ENCODE measurements around the gene SPECC1.

DNA sequence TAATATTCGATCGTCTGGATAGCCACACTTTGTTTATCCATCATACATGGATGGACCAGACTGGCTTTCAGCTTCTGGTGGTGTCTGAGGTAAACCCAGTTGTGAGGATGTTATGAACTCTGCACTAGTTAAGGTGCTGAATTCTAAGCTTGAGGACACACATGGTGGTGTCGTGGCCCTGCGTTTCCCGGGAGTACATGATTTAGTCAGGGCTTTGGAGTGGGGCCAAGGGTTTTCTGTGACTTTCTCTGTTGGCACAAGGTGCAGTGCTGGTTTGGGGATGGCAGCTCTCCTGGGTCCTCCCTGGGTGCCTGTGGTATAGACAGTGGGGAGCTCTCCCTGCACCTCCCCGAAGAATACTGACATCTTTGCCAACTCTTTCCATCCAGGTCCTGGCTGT, 116.6 kb downstream of the SPECC1 start:
- TF ChIP-seq MAFF (IDR thresholded peaks at IDR 0.05; ENCODE audit: low read depth, low read length) (no peak), PCBP1 (IDR thresholded peaks at IDR 0.05; ENCODE audit: borderline replicate concordance, low read depth, low read length) (no peak)
